ENCODE data around the gene HIPK1. TPM values are rescaled to one million over a fixed set of nuclear protein-coding genes. Genes with fewer than 3 reads are reported as not detected.

Gene HIPK1
- total and polyA plus RNA-seq, 12 donors, result 7.8 to 91.0 (median 61.2) TPM

GRCh38 chr1:113916974-113917373 is 12.2 kb upstream of the HIPK1 start:
- H3K36me3 ChIP-seq, result peaks cover 0 to 10% (median 0%) of the 10 kb centered on the region in 9 donors
- TF ChIP-seq CTCF (IDR thresholded peaks at IDR 0.05), result no peak
- intact Hi-C loops (cut with DNase I), result no loop called here
- H3K27me3 ChIP-seq, result no peaks in the 10 kb centered on the region
- H3K9me3 ChIP-seq, result no peaks in the 10 kb centered on the region
- H3K4me3 ChIP-seq, result no peak overlapping the region
- ATAC-seq, result no peak
- no peak overlapping the region for H3K27ac ChIP-seq
- H3K4me1 ChIP-seq, result peaks cover 0 to 16% (median 14%) of the 10 kb centered on the region in 9 donors
- 96 to 98% methylated on average over 5 of the region's 5 CpGs for WGBS, 2 donors
- DNase-seq, result no peak

- DNase-seq (no peak), ATAC-seq (no peak)
- no peak overlapping the region for H3K27ac ChIP-seq
- peaks cover 0 to 11% (median 9%) of the 10 kb centered on the region in 9 donors for H3K4me1 ChIP-seq
- H3K27me3 ChIP-seq, result no peaks in the 10 kb centered on the region
- H3K4me3 ChIP-seq, result no peak overlapping the region
- no peak for TF ChIP-seq CTCF (IDR thresholded peaks at IDR 0.05)
- WGBS, 2 donors, result 82 to 95% methylated on average over 2 of the region's 2 CpGs
- peaks cover 0 to 5% (median 0%) of the 10 kb centered on the region in 9 donors for H3K36me3 ChIP-seq
- intact Hi-C loops (cut with DNase I), result no loop called here
- H3K9me3 ChIP-seq, result no peaks in the 10 kb centered on the region
These were observed 11.6 kb upstream of the HIPK1 start for GRCh38 chr1:113917400-113918082.

GRCh38 chr1:113918243-113918642 is 10.9 kb upstream of the HIPK1 start:
- H3K36me3 ChIP-seq, result no peaks in the 10 kb centered on the region

GRCh38 chr1:113922957-113923356 is 6.2 kb upstream of the HIPK1 start:
- ATAC-seq (no peak), DNase-seq (no peak)
- Histone ChIP-seq H3K27ac (no peak overlapping the region), H3K36me3 (no peaks in the 10 kb centered on the region), H3K4me1 (peaks cover 0 to 6% (median 3%) of the 10 kb centered on the region in 9 donors), H3K27me3 (no peaks in the 10 kb centered on the region), H3K4me3 (no peak overlapping the region), H3K9me3 (no peaks in the 10 kb centered on the region)
- TF ChIP-seq CTCF (IDR thresholded peaks at IDR 0.05), result no peak
- intact Hi-C loops (cut with DNase I), result no loop called here
- 70 to 96% methylated on average over 4 of the region's 4 CpGs for WGBS, 2 donors

More at GRCh38 chr1:113918243-113918642, 10.9 kb upstream of the HIPK1 start:
- H3K27me3 ChIP-seq, result no peaks in the 10 kb centered on the region
- H3K9me3 ChIP-seq, result no peaks in the 10 kb centered on the region
- no peak for ATAC-seq
- no peak for TF ChIP-seq CTCF (IDR thresholded peaks at IDR 0.05)
- intact Hi-C loops (cut with DNase I), result no loop called here
- H3K4me3 ChIP-seq, result no peak overlapping the region
- peaks cover 0 to 4% (median 2%) of the 10 kb centered on the region in 9 donors for H3K4me1 ChIP-seq
- DNase-seq, result no peak
- H3K27ac ChIP-seq, result no peak overlapping the region
